HCT116 (cell line): ENCODE data around the gene TPH2. TPM values are rescaled to one million over a fixed set of nuclear protein-coding genes. Genes with fewer than 3 reads are reported as not detected.

Experiments
- ATAC-seq: fragments of 200-7000 bp; cut with Tn5 transposase; 2 replicates; pipeline ENCODE4 v1.9.1; 2020; ENCODE audit warnings: mild to moderate bottlenecking, moderate library complexity
- BruUV-seq: library from RNA; stranded (reverse); fragments of 400-500 nt; replicated peaks from 2 replicates; lab custom pipeline; 2021; lab: Mats Ljungman, UMichigan
- CTCF ChIA-PET: fragments of 300-600 bp; sonication (Branson Sonifier 250); formaldehyde crosslinking; loops from one replicate; lab custom pipeline; 2021; ENCODE audit warnings: antibody characterized with exemption; lab: Charles Lee
- POLR2A ChIA-PET: fragments of 300-600, 350-600 bp; sonication (Branson Sonifier 250); formaldehyde crosslinking; loops from one replicate; lab custom pipeline; 2021; ENCODE audit warnings: antibody characterized with exemption; lab: Charles Lee
- RAD21 ChIA-PET, 2 experiments: fragments of 300-600 bp; sonication (Branson Sonifier 250); formaldehyde crosslinking; loops; one replicate each; lab custom pipeline; 2023; ENCODE audit warnings: low total read pairs in 2 of 2; ENCODE audit not compliant: uncharacterized antibody in 2 of 2, unreplicated experiment in 2 of 2, low non-redundant PET in 1 of 2; lab: Charles Lee
- DNase-seq: peaks from one replicate; pipeline ENCODE4 v3.0.0-alpha.2; 2010; ENCODE audit warnings: low read depth, low spot score
- H2AFZ ChIP-seq: fragments of 200-600 bp; shearing (Covaris generic), sonication (generic); 2 replicates; pipeline ENCODE4 v1.6.1; 2017; ENCODE audit warnings: low read depth, mixed run types, mixed read lengths, antibody characterized with exemption, low read length; ENCODE audit not compliant: poor library complexity, severe bottlenecking
- H3K27ac ChIP-seq: 2 replicates; pipeline ENCODE4 v1.5.1; 2012; ENCODE audit warnings: low read depth, low read length
- H3K27me3 ChIP-seq: fragments of 200-600 bp; sonication (generic); 2 replicates; pipeline ENCODE4 v1.6.1; 2016; ENCODE audit warnings: mixed run types, low read length, mixed read lengths; ENCODE audit not compliant: insufficient read depth
- H3K36me3 ChIP-seq, 2 experiments: fragments of 200-500 bp in 1 of 2; fragments of 200-600 bp in 1 of 2; sonication (Bioruptor generic) in 1 of 2; sonication (generic) in 1 of 2; 2 replicates each; pipeline versions ENCODE4 v1.5.1 to v1.6.1; 2014 to 2016; ENCODE audit warnings: low read length in 2 of 2, inconsistent platforms in 1 of 2, mixed read lengths in 1 of 2, mixed run types in 1 of 2; ENCODE audit not compliant: insufficient read depth in 2 of 2, control insufficient read depth in 1 of 2
- H3K4me1 ChIP-seq, 2 experiments: fragments of 200-600 bp in 1 of 2; sonication (generic) in 1 of 2; 2 replicates each; pipeline versions ENCODE4 v1.5.1 to v1.6.1; 2012 to 2017; ENCODE audit warnings: low read length in 2 of 2, inconsistent platforms in 1 of 2, mild to moderate bottlenecking in 1 of 2, mixed read lengths in 1 of 2, mixed run types in 1 of 2, moderate library complexity in 1 of 2; ENCODE audit not compliant: insufficient read depth in 2 of 2, control insufficient read depth in 1 of 2
- H3K4me2 ChIP-seq: fragments of 200-600 bp; sonication (generic); 2 replicates; pipeline ENCODE4 v1.6.1; 2017; ENCODE audit warnings: mixed run types, low read length, mixed read lengths
- H3K4me3 ChIP-seq, 2 experiments: fragments of 200-600 bp in 1 of 2; sonication (generic) in 1 of 2; replicated peaks in 1 of 2; 2 replicates each; pipeline ENCODE4 v1.5.1; 2011 to 2016; ENCODE audit warnings: low read length in 2 of 2, control low read depth in 1 of 2, low read depth in 1 of 2, mild to moderate bottlenecking in 1 of 2, mixed read lengths in 1 of 2, mixed run types in 1 of 2
- H3K79me2 ChIP-seq: fragments of 200-600 bp; sonication (generic); 2 replicates; pipeline ENCODE4 v1.6.1; 2017; ENCODE audit warnings: mild to moderate bottlenecking, mixed run types, low read length, moderate library complexity, mixed read lengths; ENCODE audit not compliant: insufficient read depth
- H3K9ac ChIP-seq: fragments of 200-600 bp; sonication (generic); 2 replicates; pipeline ENCODE4 v1.6.1; 2016; ENCODE audit warnings: low read length, mixed read lengths
- H3K9me2 ChIP-seq: fragments of 200-600 bp; sonication (generic), shearing (Covaris generic); 2 replicates; pipeline ENCODE4 v1.6.1; 2017; ENCODE audit warnings: mixed run types, mild to moderate bottlenecking, moderate library complexity; ENCODE audit not compliant: insufficient read depth
- H3K9me3 ChIP-seq, 2 experiments: fragments of 200-500 bp in 1 of 2; fragments of 200-600 bp in 1 of 2; sonication (Bioruptor generic) in 1 of 2; sonication (generic) in 1 of 2; 2 replicates each; pipeline ENCODE4 v1.6.1; 2014 to 2017; ENCODE audit warnings: low read length in 2 of 2, mixed read lengths in 2 of 2, inconsistent platforms in 1 of 2, low read depth in 1 of 2, mild to moderate bottlenecking in 1 of 2, mixed run types in 1 of 2, moderate library complexity in 1 of 2; ENCODE audit not compliant: control insufficient read depth in 1 of 2, insufficient read depth in 1 of 2
- H4K20me1 ChIP-seq: fragments of 200-600 bp; sonication (generic), shearing (Covaris generic); 2 replicates; pipeline ENCODE4 v1.6.1; 2017; ENCODE audit warnings: mixed run types, mild to moderate bottlenecking, moderate library complexity; ENCODE audit not compliant: insufficient read depth
- ELF1 ChIP-seq: IDR thresholded peaks from 2 replicates; pipeline ENCODE4 v1.6.1; 2012; ENCODE audit warnings: low read depth, borderline replicate concordance
- EZH2 ChIP-seq: fragments of 200-600 bp; sonication (generic); IDR thresholded peaks from 2 replicates; pipeline ENCODE4 v1.6.1; 2017; ENCODE audit warnings: antibody characterized with exemption, mixed run types
- EZH2phosphoT487 ChIP-seq: fragments of 200-600 bp; IDR thresholded peaks from 2 replicates; pipeline ENCODE4 v1.6.1; 2018; ENCODE audit warnings: antibody characterized with exemption, borderline replicate concordance
- POLR2AphosphoS5 ChIP-seq: IDR thresholded peaks from 2 replicates; pipeline ENCODE4 v1.6.1; 2011; ENCODE audit warnings: mild to moderate bottlenecking, low read depth, low read length, moderate library complexity
- YY1 ChIP-seq: IDR thresholded peaks from 2 replicates; pipeline ENCODE4 v1.6.1; 2011; ENCODE audit warnings: low read length, low read depth, moderate library complexity, mild to moderate bottlenecking; ENCODE audit not compliant: insufficient replicate concordance; ENCODE audit errors: extremely low read depth
- intact Hi-C: fragments of 100-400 bp; cut with micrococcal nuclease; formaldehyde crosslinking; loops from 2 replicates; pipeline ENCODE4 v1.10.0; 2022
- total RNA-seq: library from RNA; stranded (reverse); gene quantifications from one replicate; pipeline ENCODE4 v1.2.1, GENCODE V29; 2021; ENCODE audit not compliant: unreplicated experiment
- TF ChIP-seq, protein P1 (sequence below): IDR thresholded peaks from 2 replicates; pipeline ENCODE4 v1.6.1; 2011; ENCODE audit warnings: mild to moderate bottlenecking, low read length, moderate library complexity; ENCODE audit not compliant: insufficient replicate concordance; ENCODE audit errors: extremely low read depth
- TF ChIP-seq, protein P2 (sequence below): IDR thresholded peaks from 2 replicates; pipeline ENCODE4 v1.6.1; 2012; ENCODE audit warnings: low read depth

Gene TPH2
- total RNA-seq, 1 experiment from 2014 or later, result not detected

- 0 out of 2 replicates have a peak, but pooled peaks cover 12% of the 10 kb centered on the region for H3K27me3 ChIP-seq
- H3K9me3 ChIP-seq, result no peaks in the 10 kb centered on the region
- no TSS peak for BruUV-seq
- H3K4me1 ChIP-seq, result 0 out of 4 replicates have a peak, but pooled peaks cover 0 to 4% of the 10 kb centered on the region in 2 experiments
- TF ChIP-seq, protein P1, sequence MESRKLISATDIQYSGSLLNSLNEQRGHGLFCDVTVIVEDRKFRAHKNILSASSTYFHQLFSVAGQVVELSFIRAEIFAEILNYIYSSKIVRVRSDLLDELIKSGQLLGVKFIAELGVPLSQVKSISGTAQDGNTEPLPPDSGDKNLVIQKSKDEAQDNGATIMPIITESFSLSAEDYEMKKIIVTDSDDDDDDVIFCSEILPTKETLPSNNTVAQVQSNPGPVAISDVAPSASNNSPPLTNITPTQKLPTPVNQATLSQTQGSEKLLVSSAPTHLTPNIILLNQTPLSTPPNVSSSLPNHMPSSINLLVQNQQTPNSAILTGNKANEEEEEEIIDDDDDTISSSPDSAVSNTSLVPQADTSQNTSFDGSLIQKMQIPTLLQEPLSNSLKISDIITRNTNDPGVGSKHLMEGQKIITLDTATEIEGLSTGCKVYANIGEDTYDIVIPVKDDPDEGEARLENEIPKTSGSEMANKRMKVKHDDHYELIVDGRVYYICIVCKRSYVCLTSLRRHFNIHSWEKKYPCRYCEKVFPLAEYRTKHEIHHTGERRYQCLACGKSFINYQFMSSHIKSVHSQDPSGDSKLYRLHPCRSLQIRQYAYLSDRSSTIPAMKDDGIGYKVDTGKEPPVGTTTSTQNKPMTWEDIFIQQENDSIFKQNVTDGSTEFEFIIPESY, result no peak
- TF ChIP-seq, protein P2, sequence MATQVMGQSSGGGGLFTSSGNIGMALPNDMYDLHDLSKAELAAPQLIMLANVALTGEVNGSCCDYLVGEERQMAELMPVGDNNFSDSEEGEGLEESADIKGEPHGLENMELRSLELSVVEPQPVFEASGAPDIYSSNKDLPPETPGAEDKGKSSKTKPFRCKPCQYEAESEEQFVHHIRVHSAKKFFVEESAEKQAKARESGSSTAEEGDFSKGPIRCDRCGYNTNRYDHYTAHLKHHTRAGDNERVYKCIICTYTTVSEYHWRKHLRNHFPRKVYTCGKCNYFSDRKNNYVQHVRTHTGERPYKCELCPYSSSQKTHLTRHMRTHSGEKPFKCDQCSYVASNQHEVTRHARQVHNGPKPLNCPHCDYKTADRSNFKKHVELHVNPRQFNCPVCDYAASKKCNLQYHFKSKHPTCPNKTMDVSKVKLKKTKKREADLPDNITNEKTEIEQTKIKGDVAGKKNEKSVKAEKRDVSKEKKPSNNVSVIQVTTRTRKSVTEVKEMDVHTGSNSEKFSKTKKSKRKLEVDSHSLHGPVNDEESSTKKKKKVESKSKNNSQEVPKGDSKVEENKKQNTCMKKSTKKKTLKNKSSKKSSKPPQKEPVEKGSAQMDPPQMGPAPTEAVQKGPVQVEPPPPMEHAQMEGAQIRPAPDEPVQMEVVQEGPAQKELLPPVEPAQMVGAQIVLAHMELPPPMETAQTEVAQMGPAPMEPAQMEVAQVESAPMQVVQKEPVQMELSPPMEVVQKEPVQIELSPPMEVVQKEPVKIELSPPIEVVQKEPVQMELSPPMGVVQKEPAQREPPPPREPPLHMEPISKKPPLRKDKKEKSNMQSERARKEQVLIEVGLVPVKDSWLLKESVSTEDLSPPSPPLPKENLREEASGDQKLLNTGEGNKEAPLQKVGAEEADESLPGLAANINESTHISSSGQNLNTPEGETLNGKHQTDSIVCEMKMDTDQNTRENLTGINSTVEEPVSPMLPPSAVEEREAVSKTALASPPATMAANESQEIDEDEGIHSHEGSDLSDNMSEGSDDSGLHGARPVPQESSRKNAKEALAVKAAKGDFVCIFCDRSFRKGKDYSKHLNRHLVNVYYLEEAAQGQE, result no peak
- TF ChIP-seq ELF1 (no peak), POLR2AphosphoS5 (no peak), EZH2 (no peak), EZH2phosphoT487 (no peak), YY1 (no peak)
- intact Hi-C loops, result no loop called here
- DNase-seq, result no peak
- H3K36me3 ChIP-seq, result no peaks in the 10 kb centered on the region
- no peak overlapping the region for H3K4me2 ChIP-seq
- no peak overlapping the region for H3K9ac ChIP-seq
- H4K20me1 ChIP-seq, result no peaks in the 10 kb centered on the region
- POLR2A ChIA-PET, result no interaction called here
- H3K27ac ChIP-seq, result no peak overlapping the region
- RAD21 ChIA-PET, result no interaction called here
- no peak overlapping the region for H2AFZ ChIP-seq
- H3K79me2 ChIP-seq, result no peaks in the 10 kb centered on the region
- H3K9me2 ChIP-seq, result no peaks in the 10 kb centered on the region
- ATAC-seq, result no peak
- CTCF ChIA-PET, result no interaction called here
- no peak overlapping the region for H3K4me3 ChIP-seq
These were observed 62.5 kb downstream of the TPH2 start for GRCh38 chr12:72000969-72001648.
